Measurements from ENCODE around the gene SPNS3. TPM values are rescaled to one million over a fixed set of nuclear protein-coding genes. Genes with fewer than 3 reads are reported as not detected.

The SPNS3 gene
- total and polyA plus RNA-seq, 10 of the 15 experiments (the other 5 are each of a cell fraction or from before 2014, with no cell fraction given), result 0.16 to 2.6 (median 0.97) TPM

DNA sequence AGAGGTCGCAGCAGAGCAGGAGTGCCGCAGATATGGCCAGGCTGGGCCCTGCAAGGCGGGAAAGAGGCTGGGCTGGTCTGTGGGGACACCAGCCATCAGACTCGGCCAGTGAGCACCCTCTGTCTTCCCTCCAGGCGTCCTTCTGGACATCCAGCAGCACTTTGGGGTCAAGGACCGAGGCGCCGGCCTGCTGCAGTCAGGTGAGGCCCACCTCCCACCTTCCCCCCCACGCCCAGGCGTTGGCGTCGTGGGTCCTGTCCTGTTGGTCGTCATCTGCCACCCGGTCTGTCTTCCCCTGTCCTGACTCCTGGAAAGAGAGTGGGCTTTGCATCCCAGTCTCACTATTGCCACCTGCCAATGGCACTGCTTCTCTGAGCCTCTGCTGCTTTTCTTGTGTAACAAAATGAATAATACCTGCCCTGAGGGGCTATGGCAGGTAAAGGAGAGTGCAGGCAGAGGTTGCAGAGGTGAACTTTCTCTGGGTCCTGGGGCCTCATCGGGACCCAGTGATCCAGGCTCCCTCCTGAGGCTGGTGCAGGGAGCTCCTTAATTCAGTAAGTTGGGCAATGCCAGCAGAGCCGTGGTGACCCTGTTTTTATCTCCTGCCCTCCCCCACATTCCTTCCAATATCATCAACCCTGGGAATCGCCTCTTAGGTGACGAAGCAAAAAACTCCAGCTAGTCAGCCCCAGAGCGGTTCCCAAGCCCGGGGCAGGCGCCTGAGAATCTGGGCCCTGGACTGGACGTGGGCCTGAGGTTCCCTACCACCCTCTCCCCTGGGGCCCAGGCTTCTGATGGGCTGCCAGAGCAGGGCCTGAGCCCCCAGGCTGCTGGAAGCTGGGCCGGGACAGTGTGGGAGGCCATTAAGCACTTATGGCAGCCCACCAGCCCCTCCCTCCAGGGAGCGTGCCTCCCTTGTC, 79.6 kb downstream of the SPNS3 start:
- Histone ChIP-seq H3K4me1 (ENCODE audit: control insufficient read depth, insufficient read depth, low read length) (peaks cover 6% of the 10 kb centered on the region), H3K36me3 (ENCODE audit: control insufficient read depth in 2 of 2, insufficient read depth in 2 of 2, low read length in 1 of 2) (no peaks in the 10 kb centered on the region), H4K20me1 (ENCODE audit: control insufficient read depth, insufficient read depth) (no peaks in the 10 kb centered on the region), H3K9ac (ENCODE audit: control insufficient read depth, insufficient read depth, low read length) (no peak overlapping the region), H3K4me3 (no peak overlapping the region), H3K79me2 (ENCODE audit: control insufficient read depth, insufficient read depth, low read length) (no peaks in the 10 kb centered on the region), H3K9me3 (replicated peaks; ENCODE audit: control insufficient read depth, insufficient read depth, low read length) (no peaks in the 10 kb centered on the region; the same call in 2 of the 3 replicates), H2AFZ (ENCODE audit: control insufficient read depth, low read depth, low read length) (no peak overlapping the region), H3K4me2 (ENCODE audit: control insufficient read depth, insufficient read depth) (no peak overlapping the region), H3K27me3 (replicated peaks in 1 of 2; ENCODE audit: control insufficient read depth in 2 of 2, insufficient read depth in 2 of 2, low read length in 1 of 2) (no peaks in the 10 kb centered on the region), H3K27ac (ENCODE audit: control insufficient read depth, insufficient read depth) (no peak overlapping the region)
- FAIRE-seq (no peak), DNase-seq (ENCODE audit: low read depth, low spot score) (no peak), ATAC-seq (no peak)
- POLR2A ChIA-PET, result no interaction called here
- TF ChIP-seq GABPA (IDR thresholded peaks at IDR 0.05; ENCODE audit: low read depth) (no peak), SUPT20H (IDR thresholded peaks at IDR 0.05; ENCODE audit: borderline replicate concordance, control insufficient read depth, low read depth, low read length) (no peak)
- intact Hi-C loops (cut with micrococcal nuclease; ENCODE audit: unreplicated experiment), result no loop called here
- RAD21 ChIA-PET (ENCODE audit: unreplicated experiment), result no interaction called here
- no TSS peak for BruUV-seq (replicated peaks)
- in situ Hi-C loops (cut with MboI), result no loop called here
- 57% methylated on average over 22 of the region's 24 CpGs for WGBS (ENCODE audit: insufficient coverage, insufficient replicate concordance, low lambda C conversion rate, missing lambda C conversion rate)
- SMC1A ChIA-PET (ENCODE audit: uncharacterized antibody, unreplicated experiment), result interaction anchor here (1.3 kb wide), 1 partner anchor 93 kb away, joined by 3 read pairs; no protein-coding TSS in a partner anchor
- CTCF ChIA-PET, result no interaction called here

DNA sequence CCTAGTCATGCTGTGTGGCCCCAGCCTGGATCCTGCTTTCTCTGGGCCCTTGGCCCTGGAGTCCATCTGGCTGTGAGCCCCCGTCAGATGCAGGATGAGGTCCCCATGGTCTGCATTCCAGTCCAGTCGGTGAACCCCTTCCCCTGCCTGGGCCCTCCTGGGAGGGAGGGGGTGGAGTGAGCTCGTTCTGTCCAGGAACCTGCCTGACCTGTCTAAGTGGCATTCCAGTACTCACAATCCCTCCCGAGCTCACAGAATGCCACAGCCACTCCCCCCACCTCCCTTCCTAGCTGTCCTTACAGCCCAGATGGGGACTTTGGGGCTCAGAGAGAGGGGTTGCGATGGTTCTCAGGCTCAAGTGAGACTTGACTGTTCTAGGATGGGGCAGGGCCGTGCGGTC, 80.5 kb downstream of the SPNS3 start:
- Histone ChIP-seq H3K9ac (ENCODE audit: control insufficient read depth, insufficient read depth, low read length) (no peak overlapping the region), H3K4me1 (ENCODE audit: control insufficient read depth, insufficient read depth, low read length) (peaks cover 12% of the 10 kb centered on the region), H3K27me3 (replicated peaks in 1 of 2; ENCODE audit: control insufficient read depth in 2 of 2, insufficient read depth in 2 of 2, low read length in 1 of 2) (no peaks in the 10 kb centered on the region), H3K27ac (ENCODE audit: control insufficient read depth, insufficient read depth) (no peak overlapping the region), H3K9me3 (replicated peaks; ENCODE audit: control insufficient read depth, insufficient read depth, low read length) (no peaks in the 10 kb centered on the region; the same call in 2 of the 3 replicates), H3K79me2 (ENCODE audit: control insufficient read depth, insufficient read depth, low read length) (no peaks in the 10 kb centered on the region), H3K4me3 (no peak overlapping the region), H2AFZ (ENCODE audit: control insufficient read depth, low read depth, low read length) (no peak overlapping the region), H3K4me2 (ENCODE audit: control insufficient read depth, insufficient read depth) (no peak overlapping the region), H4K20me1 (ENCODE audit: control insufficient read depth, insufficient read depth) (no peaks in the 10 kb centered on the region), H3K36me3 (ENCODE audit: control insufficient read depth in 2 of 2, insufficient read depth in 2 of 2, low read length in 1 of 2) (no peaks in the 10 kb centered on the region)
- RAD21 ChIA-PET (ENCODE audit: unreplicated experiment), result no interaction called here
- WGBS (ENCODE audit: insufficient coverage, insufficient replicate concordance, low lambda C conversion rate, missing lambda C conversion rate), result 27% methylated on average over 7 of the region's 7 CpGs
- intact Hi-C loops (cut with micrococcal nuclease; ENCODE audit: unreplicated experiment), result no loop called here
- POLR2A ChIA-PET, result no interaction called here
- TF ChIP-seq SUZ12 (IDR thresholded peaks at IDR 0.05; ENCODE audit: unreplicated experiment) (no peak), NFIC (IDR thresholded peaks at IDR 0.05; ENCODE audit: low read depth, low read length) (no peak), BRCA1 (IDR thresholded peaks at IDR 0.05; ENCODE audit: low read depth, low read length) (no peak), CBX3 (IDR thresholded peaks at IDR 0.05; ENCODE audit: borderline replicate concordance, low read depth) (no peak), SIX5 (IDR thresholded peaks at IDR 0.05; ENCODE audit: low read depth, low read length, severe bottlenecking) (no peak), CREM (IDR thresholded peaks at IDR 0.05; ENCODE audit: low read depth) (no peak), MYB (IDR thresholded peaks at IDR 0.05; ENCODE audit: borderline replicate concordance, low read depth, low read length) (no peak), NFYB (IDR thresholded peaks at IDR 0.05; ENCODE audit: insufficient read depth, low read depth, low read length) (no peak), MTA3 (IDR thresholded peaks at IDR 0.05; ENCODE audit: borderline replicate concordance, low read length) (no peak), ZNF384 (IDR thresholded peaks at IDR 0.05; ENCODE audit: borderline replicate concordance, low read depth, low read length) (no peak), BMI1 (IDR thresholded peaks at IDR 0.05; ENCODE audit: borderline replicate concordance) (no peak), TCF3 (IDR thresholded peaks at IDR 0.05; ENCODE audit: borderline replicate concordance, insufficient read depth, low read depth, low read length) (no peak), RB1 (IDR thresholded peaks at IDR 0.05; ENCODE audit: borderline replicate concordance) (no peak), PAX5 (IDR thresholded peaks at IDR 0.05; ENCODE audit: borderline replicate concordance, low read depth, low read length) (no peak)
- TF ChIP-seq, protein P1, sequence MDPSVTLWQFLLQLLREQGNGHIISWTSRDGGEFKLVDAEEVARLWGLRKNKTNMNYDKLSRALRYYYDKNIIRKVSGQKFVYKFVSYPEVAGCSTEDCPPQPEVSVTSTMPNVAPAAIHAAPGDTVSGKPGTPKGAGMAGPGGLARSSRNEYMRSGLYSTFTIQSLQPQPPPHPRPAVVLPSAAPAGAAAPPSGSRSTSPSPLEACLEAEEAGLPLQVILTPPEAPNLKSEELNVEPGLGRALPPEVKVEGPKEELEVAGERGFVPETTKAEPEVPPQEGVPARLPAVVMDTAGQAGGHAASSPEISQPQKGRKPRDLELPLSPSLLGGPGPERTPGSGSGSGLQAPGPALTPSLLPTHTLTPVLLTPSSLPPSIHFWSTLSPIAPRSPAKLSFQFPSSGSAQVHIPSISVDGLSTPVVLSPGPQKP (IDR thresholded peaks at IDR 0.05; ENCODE audit: low read depth, low read length), result no peak
- CTCF ChIA-PET, result no interaction called here
- ATAC-seq, result no peak
- no TSS peak for BruUV-seq (replicated peaks)
- SMC1A ChIA-PET (ENCODE audit: uncharacterized antibody, unreplicated experiment), result interaction anchor here (1.3 kb wide), 1 partner anchor 93 kb away, joined by 3 read pairs; no protein-coding TSS in a partner anchor
- DNase-seq (ENCODE audit: low read depth, low spot score), result no peak
- no peak for FAIRE-seq
- in situ Hi-C loops (cut with MboI), result no loop called here
